ENCODE measurements around the gene LRRC49.

DNA sequence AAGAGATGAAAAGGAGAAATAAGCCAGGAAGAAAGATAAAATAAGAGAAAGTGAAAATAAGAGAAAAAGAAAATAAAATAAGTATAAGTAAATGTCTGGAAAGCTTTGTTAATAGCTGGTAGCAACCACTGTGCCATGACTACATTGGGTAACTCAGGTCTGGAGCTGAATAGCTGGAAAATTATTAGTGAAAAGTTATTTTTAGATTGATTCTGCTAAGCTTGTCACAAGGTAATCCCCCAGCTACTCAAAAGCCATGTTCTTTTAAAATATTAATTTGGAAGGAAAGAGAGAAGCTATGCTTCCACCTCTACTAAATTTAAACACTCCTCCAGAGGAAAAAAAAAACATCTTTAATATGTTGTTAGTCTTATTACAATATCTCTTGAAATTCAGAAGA is 117.8 kb downstream of the LRRC49 start:
- no peak for TF ChIP-seq JUNB (IDR thresholded peaks at IDR 0.05; ENCODE audit: unreplicated experiment)
- no peak for TF ChIP-seq STAT1 (IDR thresholded peaks at IDR 0.05; ENCODE audit: unreplicated experiment)
- TF ChIP-seq, protein P1, sequence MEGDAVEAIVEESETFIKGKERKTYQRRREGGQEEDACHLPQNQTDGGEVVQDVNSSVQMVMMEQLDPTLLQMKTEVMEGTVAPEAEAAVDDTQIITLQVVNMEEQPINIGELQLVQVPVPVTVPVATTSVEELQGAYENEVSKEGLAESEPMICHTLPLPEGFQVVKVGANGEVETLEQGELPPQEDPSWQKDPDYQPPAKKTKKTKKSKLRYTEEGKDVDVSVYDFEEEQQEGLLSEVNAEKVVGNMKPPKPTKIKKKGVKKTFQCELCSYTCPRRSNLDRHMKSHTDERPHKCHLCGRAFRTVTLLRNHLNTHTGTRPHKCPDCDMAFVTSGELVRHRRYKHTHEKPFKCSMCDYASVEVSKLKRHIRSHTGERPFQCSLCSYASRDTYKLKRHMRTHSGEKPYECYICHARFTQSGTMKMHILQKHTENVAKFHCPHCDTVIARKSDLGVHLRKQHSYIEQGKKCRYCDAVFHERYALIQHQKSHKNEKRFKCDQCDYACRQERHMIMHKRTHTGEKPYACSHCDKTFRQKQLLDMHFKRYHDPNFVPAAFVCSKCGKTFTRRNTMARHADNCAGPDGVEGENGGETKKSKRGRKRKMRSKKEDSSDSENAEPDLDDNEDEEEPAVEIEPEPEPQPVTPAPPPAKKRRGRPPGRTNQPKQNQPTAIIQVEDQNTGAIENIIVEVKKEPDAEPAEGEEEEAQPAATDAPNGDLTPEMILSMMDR (conservative IDR thresholded peaks at IDR 0.05; ENCODE audit: low read depth in 2 of 2): no peak

Data from GM23338 (cell line).